Endodermal cell (in vitro differentiated cells): ENCODE measurements around the gene FAIM. TPM values are rescaled to one million over a fixed set of nuclear protein-coding genes. Genes with fewer than 3 reads are reported as not detected.
A peak's percentile ranks its signal among the peaks of the same experiment; 100 is the strongest.
"Not testable (repeated sequence)": the region's sequence is repeated elsewhere in the genome, so short reads cannot be mapped to it uniquely, and the experiment has no call there.

Experiments
- DNase-seq: peaks from one replicate; pipeline ENCODE4 v3.0.0-alpha.2; 2017
- H3K27ac ChIP-seq: 2 replicates; pipeline ENCODE4 v1.5.1; 2013; ENCODE audit warnings: mild to moderate bottlenecking, low read depth, low read length, moderate library complexity
- H3K27me3 ChIP-seq: 2 replicates; pipeline ENCODE4 v1.6.1; 2013; ENCODE audit warnings: mild to moderate bottlenecking, low read length, moderate library complexity; ENCODE audit not compliant: insufficient read depth, control insufficient read depth, poor library complexity, severe bottlenecking
- H3K36me3 ChIP-seq: 2 replicates; pipeline ENCODE4 v1.7.0; 2013; ENCODE audit warnings: mild to moderate bottlenecking, low read length, moderate library complexity; ENCODE audit not compliant: control insufficient read depth, insufficient read depth
- H3K4me1 ChIP-seq: one replicate; pipeline ENCODE4 v1.7.0; 2013; ENCODE audit warnings: low read length; ENCODE audit not compliant: control insufficient read depth, insufficient read depth
- H3K4me3 ChIP-seq: 2 replicates; pipeline ENCODE4 v1.5.1; 2013; ENCODE audit warnings: mild to moderate bottlenecking, low read length, moderate library complexity
- H3K9ac ChIP-seq: 2 replicates; pipeline ENCODE4 v1.6.1; 2013; ENCODE audit warnings: mild to moderate bottlenecking, low read length, moderate library complexity; ENCODE audit not compliant: poor library complexity, severe bottlenecking; ENCODE audit errors: extremely low read depth
- H3K9me3 ChIP-seq: 2 replicates; pipeline ENCODE4 v1.6.1; 2013; ENCODE audit warnings: mild to moderate bottlenecking, low read length, moderate library complexity; ENCODE audit not compliant: control insufficient read depth
- H3K27ac Mint-ChIP-seq: 2 replicates; pipeline ENCODE4 v1.8.0; 2020; ENCODE audit warnings: mixed read lengths
- H3K27me3 Mint-ChIP-seq: 2 replicates; pipeline ENCODE4 v1.8.0; 2021; ENCODE audit warnings: mild to moderate bottlenecking, mixed read lengths; ENCODE audit not compliant: insufficient read depth
- H3K36me3 Mint-ChIP-seq: 2 replicates; pipeline ENCODE4 v1.8.0; 2020; ENCODE audit warnings: low read depth, mixed read lengths
- H3K4me1 Mint-ChIP-seq: 2 replicates; pipeline ENCODE4 v1.8.0; 2020; ENCODE audit warnings: mixed read lengths
- H3K4me3 Mint-ChIP-seq: 2 replicates; pipeline ENCODE4 v1.8.0; 2020; ENCODE audit warnings: mild to moderate bottlenecking, moderate library complexity, mixed read lengths
- H3K9me3 Mint-ChIP-seq: 2 replicates; pipeline ENCODE4 v1.8.0; 2020; ENCODE audit warnings: mild to moderate bottlenecking, mixed read lengths
- CTCF ChIP-seq: fragments of 200-600 bp; sonication (generic); conservative IDR thresholded peaks from 2 replicates; pipeline ENCODE4 v1.5.0; 2021; ENCODE audit warnings: antibody characterized with exemption, mild to moderate bottlenecking
- WGBS, 2 experiments: methylation state at CpG; one replicate each; pipeline versions ENCODE4 v1.1.5 to v1.1.7; 2013; ENCODE audit warnings: missing lambda C conversion rate in 2 of 2, mixed read lengths in 1 of 2; ENCODE audit not compliant: insufficient coverage in 1 of 2, insufficient read length in 1 of 2; 5-methylcytosine and 5-hydroxymethylcytosine counted together
- total RNA-seq, 2 donors: library from RNA; stranded (reverse); fragmentation: NEBNext Ultra II Directional in 1 of 2; extraction: Animal tissue kit (Norgen Biotek cat#: 25700) in 1 of 2; gene quantifications; 2 replicates in 1 of 2; 3 replicates in 1 of 2; pipeline ENCODE4 v1.2.1, GENCODE V29; 2021

FAIM gene
- total RNA-seq, 2 donors from 2014 or later, result 12.2 to 17.8 TPM

- peak overlapping the region; percentile 89 for H3K9ac ChIP-seq
- H3K9me3 Mint-ChIP-seq, result peaks cover 4% of the 10 kb centered on the region
- H3K27ac Mint-ChIP-seq, result peak overlapping the region; percentile 96
- peaks cover 9% of the 10 kb centered on the region for H3K4me1 Mint-ChIP-seq
- DNase-seq, result peak; percentile 73
- TF ChIP-seq CTCF, result no peak
- H3K27me3 ChIP-seq, result no peaks in the 10 kb centered on the region
- H3K36me3 ChIP-seq, result peaks cover 27% of the 10 kb centered on the region
- peak overlapping the region; percentile 99 for H3K4me3 ChIP-seq
- H3K27me3 Mint-ChIP-seq, result no peaks in the 10 kb centered on the region
- no peak overlapping the region for H3K27ac ChIP-seq
- peak overlapping the region; percentile 93 for H3K4me3 Mint-ChIP-seq
- H3K9me3 ChIP-seq, result peaks cover 4% of the 10 kb centered on the region
- peaks cover 11% of the 10 kb centered on the region for H3K36me3 Mint-ChIP-seq
- peaks cover 2% of the 10 kb centered on the region for H3K4me1 ChIP-seq
- WGBS, 2 experiments, result 7 to 37% methylated on average over 5 to 22 of the region's 22 CpGs
These were observed 15.0 kb upstream of the FAIM start for GRCh38 chr3:138593488-138594149.

- H3K9me3 ChIP-seq, result peaks cover 9% of the 10 kb centered on the region
- WGBS, 2 experiments, result 0 to 1% methylated on average over 41 to 52 of the region's 52 CpGs
- DNase-seq, result peak; percentile 99
- no peaks in the 10 kb centered on the region for H3K27me3 ChIP-seq
- H3K4me3 ChIP-seq, result peak within 1 kb of the TSS; percentile 99
- no peak within 1 kb of the TSS for H3K27ac ChIP-seq
- peak within 1 kb of the TSS; percentile 93 for H3K4me3 Mint-ChIP-seq
- H3K4me1 ChIP-seq, result peaks cover 2% of the 10 kb centered on the region
- peak within 1 kb of the TSS; percentile 96 for H3K27ac Mint-ChIP-seq
- peak; percentile 96 for TF ChIP-seq CTCF
- peaks cover 20% of the 10 kb centered on the region for H3K36me3 ChIP-seq
- peaks cover 5% of the 10 kb centered on the region for H3K36me3 Mint-ChIP-seq
- peak within 1 kb of the TSS; percentile 89 for H3K9ac ChIP-seq
- no peaks in the 10 kb centered on the region for H3K27me3 Mint-ChIP-seq
- peaks cover 9% of the 10 kb centered on the region for H3K4me1 Mint-ChIP-seq
- peaks cover 10% of the 10 kb centered on the region for H3K9me3 Mint-ChIP-seq
These were observed 14.2 kb upstream of the FAIM start, which contains the start of gene CEP70 for GRCh38 chr3:138594150-138594934. TSS of gene CEP70 (minus strand) at chr3:138594260. CDS start at chr3:138572927, 21,333 bp downstream.

GRCh38 chr3:138594935-138595610 is 13.5 kb upstream of the FAIM start:
- Mint-ChIP-seq H3K4me1 (peaks cover 9% of the 10 kb centered on the region), H3K4me3 (peak overlapping the region; percentile 93), H3K27me3 (no peaks in the 10 kb centered on the region), H3K27ac (peak overlapping the region; percentile 42), H3K36me3 (peaks cover 2% of the 10 kb centered on the region), H3K9me3 (peaks cover 12% of the 10 kb centered on the region)
- no peaks in the 10 kb centered on the region for H3K27me3 ChIP-seq
- WGBS, 2 experiments, result 72 to 74% methylated on average over 6 of the region's 6 CpGs
- peaks cover 2% of the 10 kb centered on the region for H3K4me1 ChIP-seq
- TF ChIP-seq CTCF, result peak; percentile 1
- peak overlapping the region; percentile 99 for H3K4me3 ChIP-seq
- H3K9me3 ChIP-seq, result peaks cover 9% of the 10 kb centered on the region
- H3K27ac ChIP-seq, result no peak overlapping the region
- no peak overlapping the region for H3K9ac ChIP-seq
- peaks cover 12% of the 10 kb centered on the region for H3K36me3 ChIP-seq
- DNase-seq, result no peak

- WGBS, 2 experiments, result 40 to 83% methylated on average over 2 of the region's 6 CpGs
- H3K36me3 Mint-ChIP-seq, H3K27ac Mint-ChIP-seq: not testable (repeated sequence)
These were observed 11.2 kb upstream of the FAIM start for GRCh38 chr3:138597186-138597976.

More at GRCh38 chr3:138597186-138597976, 11.2 kb upstream of the FAIM start:
- H3K4me3 ChIP-seq, H3K36me3 ChIP-seq, H3K9ac ChIP-seq, H3K4me1 Mint-ChIP-seq, H3K27me3 ChIP-seq, H3K27ac ChIP-seq, H3K9me3 ChIP-seq, H3K27me3 Mint-ChIP-seq, H3K4me1 ChIP-seq, DNase-seq, H3K4me3 Mint-ChIP-seq: not testable (repeated sequence)
- peaks cover 23% of the 10 kb centered on the region for H3K9me3 Mint-ChIP-seq
